GM19452 (cell line): Measurements from ENCODE around the gene PACSIN2.

Experiments used
- ATAC-seq: cut with Tn5 transposase; IDR thresholded peaks from one replicate; pipeline ENCODE4 v1.9.1; 2021; ENCODE audit not compliant: unreplicated experiment

The PACSIN2 gene

DNA sequence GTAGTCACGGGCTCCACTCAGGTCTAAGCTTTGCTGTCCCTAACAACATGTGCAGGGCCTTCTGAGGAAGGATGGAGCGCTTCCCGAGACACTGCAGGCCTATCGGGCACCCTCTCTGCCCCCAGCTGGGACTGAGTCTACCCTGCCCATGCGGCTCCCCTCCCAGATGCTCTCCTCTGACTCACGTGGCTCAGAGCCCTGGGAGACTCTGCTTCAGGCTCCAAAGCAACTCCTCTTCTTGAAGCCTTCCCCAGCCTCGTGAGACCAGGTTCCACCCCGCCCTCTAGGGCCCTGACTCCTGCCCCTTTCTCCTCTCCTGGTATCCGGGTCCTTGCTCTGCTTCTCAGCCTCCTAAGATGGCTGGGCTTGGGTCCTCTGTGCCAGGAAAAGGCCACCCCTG, 129.5 kb downstream of the PACSIN2 start:
- no peak for ATAC-seq

DNA sequence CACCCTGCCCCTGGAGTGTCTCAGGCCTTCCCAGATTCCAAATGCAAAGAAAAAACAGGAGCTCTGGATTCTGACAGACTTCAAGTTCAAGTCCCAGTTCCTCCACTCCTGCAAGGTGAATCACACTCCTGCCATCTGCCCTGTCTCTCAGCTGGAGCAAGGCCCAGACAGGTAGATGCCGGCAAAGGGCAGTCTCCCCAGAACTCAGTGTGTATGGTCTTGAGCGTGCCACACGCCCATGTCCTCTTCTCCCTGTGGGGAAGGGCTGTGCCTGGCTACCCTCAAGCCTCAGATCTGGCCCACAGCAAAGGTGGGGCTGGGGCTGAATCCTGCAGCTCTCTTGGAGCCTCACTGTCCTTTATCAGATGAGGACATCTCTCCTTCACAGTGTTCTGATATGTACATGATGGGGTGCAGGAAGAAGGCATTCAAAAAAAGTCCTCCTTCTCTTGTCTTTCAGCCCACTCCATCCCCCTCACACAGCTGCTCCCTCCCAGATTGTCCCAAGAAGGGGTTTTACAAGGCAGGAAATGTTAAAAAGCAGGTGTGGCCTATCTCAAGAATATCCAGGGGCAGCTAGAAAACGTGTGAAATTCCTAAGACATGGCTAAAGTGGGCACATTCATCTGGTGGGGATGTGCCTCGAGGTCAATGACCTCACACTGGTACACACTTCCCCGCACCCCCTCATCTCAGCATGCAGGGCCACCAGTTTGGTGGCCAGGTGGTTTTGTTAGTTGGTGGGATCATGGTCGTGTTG, 130.2 kb downstream of the PACSIN2 start:
- ATAC-seq: no peak

DNA sequence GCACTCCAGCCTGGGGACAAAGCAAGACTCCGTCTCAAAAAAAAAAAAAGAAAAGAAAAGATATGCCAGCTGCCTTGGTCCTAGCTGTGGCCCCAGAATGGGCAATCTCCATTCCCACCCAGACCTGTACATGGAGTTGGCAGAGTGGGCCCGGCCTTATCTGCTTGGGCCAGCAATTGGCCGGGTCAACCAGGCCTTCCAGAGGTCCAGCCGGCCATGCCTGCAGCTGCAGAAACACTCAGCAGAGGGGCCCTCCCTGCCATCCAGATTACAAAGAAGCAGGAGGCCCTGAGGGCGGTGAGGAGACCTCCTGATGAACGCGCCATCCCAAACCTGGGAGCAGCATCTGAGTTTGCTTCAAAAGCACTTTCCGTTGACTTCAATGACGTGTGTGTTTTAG, 131.0 kb downstream of the PACSIN2 start:
- ATAC-seq: no peak

DNA sequence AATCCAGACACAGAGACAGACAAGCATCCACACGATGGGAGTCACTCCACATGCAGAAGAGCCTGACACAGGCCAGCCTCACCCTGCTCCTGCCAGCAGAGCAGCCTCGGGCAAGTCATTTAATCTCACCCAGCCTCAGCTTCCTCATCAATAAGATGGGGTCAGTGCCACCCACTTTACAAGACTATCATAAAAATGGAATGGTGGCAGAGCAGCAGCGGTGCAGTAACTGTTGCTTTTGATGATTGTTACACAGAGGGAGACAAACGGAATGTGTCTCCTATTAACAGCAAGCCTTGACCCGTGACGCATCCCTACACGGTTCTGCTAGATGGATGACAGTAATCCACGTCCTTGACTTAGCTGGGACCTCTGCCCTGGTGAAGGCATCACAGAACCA, 131.8 kb downstream of the PACSIN2 start:
- no peak for ATAC-seq

DNA sequence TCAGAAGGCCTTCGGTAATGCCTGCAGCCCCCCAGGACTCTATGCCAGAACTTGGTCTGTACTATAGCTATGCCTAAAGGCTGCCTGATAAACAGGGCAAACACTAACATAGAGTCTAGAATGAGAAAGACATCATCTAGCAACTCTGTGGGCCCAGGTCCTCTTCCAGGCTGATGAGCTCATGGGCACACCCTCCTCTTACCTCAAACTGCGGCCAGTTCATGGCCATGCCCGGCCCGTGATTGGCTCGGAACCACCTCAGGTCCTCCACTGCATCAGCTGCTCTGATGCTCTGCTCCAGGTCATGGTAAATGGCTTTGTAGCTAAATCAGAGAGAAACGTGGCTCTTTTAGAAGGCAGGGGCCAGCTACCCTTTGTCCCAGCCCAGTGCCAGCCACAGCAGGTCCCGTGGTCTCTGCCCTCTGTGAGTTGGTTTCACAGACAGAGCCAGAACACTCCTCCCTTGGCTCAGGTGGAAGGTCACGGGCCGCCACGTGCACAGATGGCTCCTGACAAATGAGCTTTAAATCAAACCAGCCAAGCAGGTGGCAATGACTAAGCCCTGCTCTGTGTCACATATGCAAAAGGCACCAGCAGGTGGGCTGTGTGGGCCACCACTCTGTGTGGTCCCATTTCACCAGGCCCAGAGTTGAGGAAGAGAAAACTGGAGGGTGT, 132.8 kb downstream of the PACSIN2 start:
- no peak for ATAC-seq

DNA sequence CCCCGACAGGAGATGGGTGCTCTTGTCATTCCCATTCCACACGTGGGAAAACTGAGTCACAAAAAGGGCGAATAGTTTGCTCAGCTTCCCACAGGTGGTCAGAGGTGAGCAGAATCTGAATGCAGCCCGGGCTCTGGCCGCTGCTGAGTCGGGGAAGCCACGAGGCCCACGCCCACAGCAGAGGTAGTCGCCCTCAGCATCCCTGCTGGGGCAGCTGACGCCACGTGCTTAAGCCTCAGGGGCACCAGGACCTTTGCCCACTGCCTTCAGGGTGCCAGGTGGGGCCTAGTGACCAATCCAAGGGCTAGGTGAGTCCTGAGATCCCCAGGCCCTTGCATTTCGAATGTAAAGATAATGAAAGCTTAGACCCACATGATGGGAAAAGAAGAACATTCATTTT, 133.7 kb downstream of the PACSIN2 start:
- no peak for ATAC-seq

DNA sequence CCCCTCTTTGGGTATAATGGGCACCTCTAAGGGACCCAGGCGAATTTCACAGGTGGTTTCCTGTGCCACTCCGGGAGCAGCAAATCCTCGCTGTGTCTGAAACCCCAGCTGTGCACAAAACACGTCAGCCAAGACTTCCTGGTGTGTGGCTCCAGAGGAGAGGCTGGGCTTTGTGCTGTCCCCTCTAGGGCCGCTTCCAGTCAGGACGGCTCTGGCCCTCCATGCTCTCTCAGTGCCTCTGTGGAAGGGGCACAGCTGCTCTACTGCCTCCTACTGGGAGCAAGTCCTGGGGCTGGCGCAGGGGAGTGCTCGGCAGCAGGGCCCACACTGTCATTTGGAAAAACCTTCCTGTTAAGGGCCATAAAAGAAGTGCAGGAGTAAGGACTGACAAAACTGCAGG, 134.1 kb downstream of the PACSIN2 start:
- ATAC-seq: no peak

DNA sequence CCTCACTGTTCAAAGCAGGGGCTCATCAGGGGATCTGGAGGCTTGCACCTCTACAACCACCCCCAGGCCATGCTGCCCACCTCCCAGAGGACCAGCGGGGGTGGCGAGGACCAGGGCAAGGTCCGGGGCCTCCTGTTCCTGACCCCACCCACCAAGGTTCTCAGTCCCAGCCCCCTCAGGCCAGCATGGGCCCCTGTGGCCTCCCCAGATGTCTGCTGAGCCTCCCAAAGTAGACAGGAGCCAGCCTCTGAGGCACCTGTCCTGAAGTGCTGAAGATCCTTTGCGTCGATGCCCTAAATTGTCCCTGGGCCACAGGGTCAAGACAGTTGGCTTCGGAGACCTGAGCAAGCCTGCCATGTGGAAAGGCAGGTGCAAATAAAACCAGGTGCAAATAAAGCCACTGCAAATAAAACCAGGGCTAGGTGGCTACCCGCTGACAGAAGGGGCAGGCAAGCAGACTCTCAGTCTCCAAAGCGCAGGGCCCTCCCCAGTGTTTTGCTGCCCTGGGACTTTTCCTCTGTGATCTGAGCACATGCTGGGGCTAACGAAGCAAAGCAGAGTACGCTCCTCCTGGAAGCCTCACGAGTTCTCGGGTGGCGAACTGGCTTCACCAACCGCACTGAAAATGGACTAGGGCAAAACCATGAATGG, 135.5 kb downstream of the PACSIN2 start:
- ATAC-seq: no peak

DNA sequence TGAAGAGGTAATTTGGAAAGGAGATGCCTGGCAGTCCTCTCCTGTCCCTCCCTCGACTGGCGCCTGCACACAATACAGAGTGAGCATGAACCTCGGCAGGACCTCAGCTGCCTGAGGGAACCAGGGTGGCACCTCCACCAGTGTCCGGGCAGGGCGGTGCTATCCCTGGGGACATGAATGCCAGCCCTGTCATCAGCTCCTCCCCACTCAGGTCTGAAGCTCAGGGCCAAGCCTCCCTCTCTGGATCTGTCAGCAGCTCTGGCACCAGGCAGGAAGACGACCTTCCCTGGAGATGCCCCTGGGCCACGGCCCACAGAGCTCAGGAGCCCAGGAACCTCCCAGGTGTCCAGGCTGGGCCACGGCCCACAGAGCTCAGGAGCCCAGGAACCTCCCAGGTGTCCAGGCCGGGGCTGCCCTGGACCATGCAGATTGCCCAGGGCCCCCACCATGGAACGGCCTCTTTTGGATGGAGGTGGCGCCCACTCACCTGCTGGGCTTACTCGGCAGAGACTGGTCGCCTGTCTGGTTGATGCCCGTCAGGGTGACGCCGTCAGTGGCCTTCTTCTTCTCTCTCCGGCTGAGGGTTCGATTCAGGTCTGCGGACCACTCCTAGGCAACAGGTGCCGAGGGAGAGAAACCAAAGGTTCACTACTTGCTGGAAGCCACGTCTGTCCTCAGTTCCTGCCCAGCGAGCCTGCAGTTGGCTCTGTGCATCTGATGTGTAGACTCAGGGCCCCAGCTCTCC, 136.2 kb downstream of the PACSIN2 start:
- no peak for ATAC-seq

DNA sequence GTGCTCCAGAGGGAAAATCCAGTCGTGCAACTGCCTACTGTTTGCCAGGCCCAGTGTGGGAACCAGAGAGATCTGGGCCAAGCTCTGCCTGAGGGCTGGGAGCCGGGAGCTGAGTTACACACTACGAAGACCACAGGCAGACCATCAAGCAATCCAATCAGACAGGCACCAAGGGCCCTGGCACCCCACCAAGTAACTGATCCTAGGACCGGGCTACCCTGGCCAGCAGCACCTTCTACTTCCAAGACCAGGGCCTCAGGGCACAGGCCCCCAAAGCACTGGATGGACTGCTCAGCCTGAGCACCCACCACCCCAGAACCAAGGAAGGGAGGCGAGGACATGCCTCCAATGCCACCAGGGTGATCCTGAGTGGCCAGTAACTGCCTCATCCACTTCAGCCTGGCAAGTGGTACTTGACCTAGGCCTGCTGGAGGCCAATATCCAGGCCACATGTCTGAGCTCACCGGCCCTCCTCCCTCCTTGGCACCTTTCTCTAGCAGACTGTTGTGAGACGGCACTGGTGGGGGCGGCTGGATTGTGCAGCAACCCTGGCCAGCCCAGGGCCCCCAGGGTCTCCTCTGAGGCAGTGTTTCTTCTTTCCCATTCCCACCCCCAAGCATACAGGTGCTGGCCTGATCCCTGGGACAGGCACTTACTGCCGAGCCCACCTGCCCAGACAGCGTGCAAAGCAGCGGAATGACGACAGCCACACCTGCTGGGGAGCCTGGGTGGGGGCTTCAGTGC, 137.2 kb downstream of the PACSIN2 start:
- no peak for ATAC-seq

DNA sequence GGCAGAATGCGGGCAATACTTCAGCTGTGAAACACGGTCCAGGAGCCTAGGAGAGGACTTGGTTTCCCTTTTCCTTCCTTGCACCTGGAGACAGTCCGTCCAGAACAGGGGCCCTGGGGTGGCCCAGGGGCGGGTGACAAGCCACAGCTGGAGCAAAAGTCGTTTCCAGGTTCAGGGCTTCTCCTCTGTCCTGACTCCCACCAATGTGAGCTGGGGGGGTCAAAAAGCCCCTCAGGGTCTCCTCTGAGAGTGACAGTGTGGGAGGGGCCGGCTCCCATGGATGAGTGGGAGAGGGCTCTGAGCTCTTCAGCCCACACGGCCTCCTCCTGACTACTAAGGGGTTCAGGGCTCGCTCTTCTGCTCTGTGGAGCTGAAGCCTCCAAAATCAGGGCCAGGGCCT, 137.8 kb downstream of the PACSIN2 start:
- no peak for ATAC-seq

DNA sequence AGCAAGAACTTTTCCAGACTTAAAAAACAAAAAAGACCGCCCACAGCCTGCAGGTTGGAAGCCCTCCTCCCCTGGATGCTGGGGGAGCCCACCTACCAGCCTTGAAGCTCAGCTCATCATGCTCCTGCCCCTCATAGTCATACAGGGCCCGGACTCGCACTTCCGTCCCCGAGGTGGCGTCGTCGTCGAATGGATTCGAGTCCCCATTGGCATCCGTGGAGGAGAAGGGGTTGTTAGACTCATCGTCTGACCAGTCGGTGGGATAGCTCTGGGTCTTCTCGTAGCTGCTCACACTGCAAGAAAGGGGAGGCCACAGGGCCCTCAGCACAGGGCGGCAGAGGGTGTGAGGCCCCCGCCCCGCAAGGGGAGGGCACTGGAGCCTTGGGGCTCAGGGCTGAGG, 138.9 kb downstream of the PACSIN2 start:
- ATAC-seq: no peak

DNA sequence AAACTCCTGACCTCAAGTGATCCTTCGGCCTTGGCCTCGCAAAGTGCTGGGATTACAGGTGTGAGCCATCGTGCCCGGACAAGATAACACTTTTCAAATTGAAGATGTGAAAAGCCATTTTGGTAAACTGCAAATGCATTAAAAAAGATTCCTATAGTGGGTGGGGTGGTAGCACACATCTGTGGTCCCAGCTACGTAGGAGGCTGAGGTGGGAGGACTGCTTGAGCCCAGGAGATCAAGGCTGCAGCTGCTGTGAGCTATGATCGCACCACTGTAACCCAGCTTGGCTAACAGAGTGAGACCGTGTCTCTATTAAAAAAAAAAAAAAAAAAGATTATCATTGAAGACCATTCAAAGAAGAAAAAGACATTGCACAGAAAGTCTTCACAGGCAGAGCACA, 140.9 kb downstream of the PACSIN2 start:
- ATAC-seq: no peak

DNA sequence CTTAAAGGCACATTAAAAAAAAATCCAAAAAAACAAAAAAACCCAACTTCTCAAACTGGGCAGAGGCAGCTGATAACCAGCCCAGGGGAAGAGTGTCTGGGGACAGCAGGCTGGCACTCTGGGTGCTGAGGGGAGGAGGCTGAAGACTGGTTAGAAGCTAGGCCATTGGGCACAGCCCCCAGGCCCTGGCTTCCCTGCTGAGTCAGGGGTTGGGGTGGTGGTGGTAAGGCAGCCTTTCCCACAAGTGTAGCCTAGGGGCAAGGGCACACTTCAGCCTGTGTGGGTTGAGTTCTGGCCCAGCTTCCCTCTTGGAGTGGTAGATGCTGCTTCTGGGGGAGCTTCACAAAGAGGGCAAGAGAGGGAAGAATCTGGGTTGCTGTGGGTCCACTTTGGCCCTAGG, 141.6 kb downstream of the PACSIN2 start:
- no peak for ATAC-seq

DNA sequence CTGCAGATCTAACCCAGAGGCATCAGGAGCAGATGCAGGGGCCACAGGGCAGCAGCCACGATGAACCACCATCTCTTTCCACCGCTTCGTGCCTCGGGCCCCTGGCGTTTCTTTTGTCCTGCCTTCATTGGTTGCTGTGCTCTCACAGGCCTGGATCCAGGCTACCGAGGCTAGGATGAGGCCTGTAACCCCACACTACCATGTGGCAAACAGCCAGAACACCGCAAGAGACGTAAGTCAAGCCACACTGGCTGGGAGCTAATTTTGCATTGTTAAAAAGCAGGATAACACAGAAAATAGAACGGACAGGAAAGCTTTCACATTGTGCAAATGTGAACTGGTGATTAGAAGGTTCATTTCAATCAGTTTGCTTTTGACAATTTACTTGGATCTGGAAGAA, 142.1 kb downstream of the PACSIN2 start:
- ATAC-seq: no peak

DNA sequence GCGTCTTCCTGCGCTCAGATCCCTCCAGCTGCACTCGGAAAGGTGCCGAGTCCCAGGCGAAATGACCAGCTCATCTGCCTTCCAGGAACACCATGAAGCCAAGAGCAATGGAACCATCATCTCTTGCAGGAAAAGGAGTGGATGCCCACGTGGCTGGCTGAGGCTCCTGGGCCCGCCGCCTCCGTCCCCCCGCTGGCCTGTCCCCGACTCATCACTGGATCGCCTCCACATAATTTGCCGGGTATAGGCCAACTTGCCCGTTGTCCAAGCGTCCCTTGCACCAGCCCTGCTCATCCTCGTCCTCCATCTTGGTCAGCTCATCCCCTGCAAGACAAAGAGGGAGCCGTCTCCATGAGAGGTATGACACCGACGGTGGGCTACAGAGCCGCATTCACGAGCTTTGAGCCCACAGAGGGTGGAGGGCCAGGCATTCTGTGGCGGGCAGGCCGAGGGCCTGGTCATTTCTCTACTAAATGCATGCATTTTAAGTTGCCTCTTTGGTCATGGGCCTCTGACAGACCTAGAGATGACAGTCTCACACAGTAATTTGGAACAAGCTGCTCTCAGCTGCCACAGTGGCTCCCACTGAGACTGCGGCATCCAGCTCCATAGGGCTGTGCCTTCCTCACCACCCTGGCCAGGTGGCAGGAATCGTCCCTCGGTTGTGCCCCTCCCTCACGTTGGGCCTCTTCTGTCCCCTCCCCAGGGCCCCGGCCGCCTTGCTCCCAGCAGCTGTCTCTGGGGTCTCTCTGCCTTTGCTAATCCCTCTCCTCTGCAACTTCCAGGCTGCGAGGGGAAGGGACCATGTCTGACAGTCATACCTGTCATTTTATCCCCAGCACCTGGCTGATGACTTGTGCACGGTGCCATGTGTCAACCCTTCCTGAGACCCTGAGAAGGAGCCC, 143.6 kb downstream of the PACSIN2 start:
- ATAC-seq: no peak

DNA sequence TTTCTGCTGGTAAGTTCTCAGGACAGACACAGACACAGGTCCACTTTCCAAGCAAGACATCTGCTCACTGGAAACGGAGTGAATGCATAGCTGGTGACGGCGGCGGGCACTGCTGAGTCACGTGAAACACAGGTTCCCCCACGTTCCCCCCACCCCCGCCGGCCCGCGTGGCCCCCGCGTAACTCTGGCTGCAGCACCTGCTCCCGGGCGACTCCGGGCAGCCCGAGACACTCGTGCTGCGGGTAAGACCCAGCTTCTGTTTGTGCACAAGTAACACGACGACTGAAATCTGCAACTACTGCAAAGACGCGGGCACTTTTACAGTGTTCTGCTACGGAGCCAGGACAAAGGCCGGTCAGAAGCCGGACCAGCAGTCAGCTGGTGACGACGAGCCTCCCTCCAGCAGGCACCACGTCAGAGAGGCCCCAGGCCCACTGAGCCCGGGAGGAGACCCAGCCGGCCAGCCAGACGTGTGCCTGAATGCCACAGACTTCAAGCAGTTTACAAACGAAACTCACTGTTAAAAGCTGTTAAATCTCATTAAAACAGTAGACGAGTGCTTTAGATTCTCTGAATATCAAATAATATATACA, 145.0 kb downstream of the PACSIN2 start:
- no peak for ATAC-seq

DNA sequence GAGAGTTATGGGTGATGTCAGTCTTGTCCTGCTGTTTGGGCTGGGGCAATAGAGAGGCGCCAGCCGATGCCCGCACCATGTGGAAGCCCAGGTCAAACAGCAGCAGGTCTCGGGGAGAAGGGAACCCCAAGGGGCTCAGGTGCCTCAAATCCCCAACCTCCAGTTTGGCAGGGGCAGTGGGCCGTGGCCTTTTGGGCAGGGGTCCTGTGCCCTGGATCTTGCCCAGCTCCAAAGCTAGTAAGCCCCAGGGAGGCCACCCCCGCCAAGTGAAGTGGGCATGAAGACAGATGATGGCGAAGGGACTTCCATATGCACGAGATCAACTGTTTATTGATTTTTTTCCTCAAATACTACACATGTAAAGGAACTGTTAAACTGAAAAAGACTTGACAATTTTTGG, 145.5 kb downstream of the PACSIN2 start:
- ATAC-seq: no peak

DNA sequence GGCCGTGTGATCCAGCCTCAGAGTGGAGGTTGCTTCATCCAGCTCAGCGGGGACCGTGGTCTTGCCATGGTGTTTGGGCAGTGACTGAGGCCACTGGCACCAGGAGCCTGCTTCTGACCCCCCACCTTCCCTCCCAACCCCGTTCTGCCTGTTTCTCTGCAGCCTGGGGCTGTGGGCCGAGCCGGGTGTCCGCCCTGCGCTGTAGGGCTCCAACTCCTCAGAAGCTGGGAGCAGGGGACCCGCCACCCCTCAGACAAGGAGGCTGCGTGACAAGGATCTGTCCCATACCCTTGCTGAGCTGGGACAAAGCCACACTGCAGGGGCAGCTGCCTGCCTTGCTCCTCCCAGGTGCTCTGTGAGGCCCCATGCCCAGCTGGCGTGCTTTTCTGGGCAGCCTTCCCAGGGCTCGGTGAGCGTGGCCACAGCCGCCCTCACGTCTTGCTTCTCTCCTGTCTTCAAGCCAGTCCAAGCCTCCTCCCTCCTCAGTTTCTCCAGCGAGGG, 146.1 kb downstream of the PACSIN2 start:
- ATAC-seq: no peak
